HepG2 (cell line): Measurements from ENCODE around the gene UEVLD. TPM values are rescaled to one million over a fixed set of nuclear protein-coding genes. Genes with fewer than 3 reads are reported as not detected.

Experiments
- ATRX ChIP-seq: sonication (generic); formaldehyde crosslinking; IDR thresholded peaks from 2 replicates; pipeline ENCODE4 v1.4.0; 2020; ENCODE audit warnings: missing genetic modification reagents, borderline replicate concordance
- FOXM1 ChIP-seq: sonication (generic); formaldehyde crosslinking; IDR thresholded peaks from 2 replicates; pipeline ENCODE4 v1.5.0; 2020; ENCODE audit warnings: missing genetic modification reagents
- HIVEP1 ChIP-seq: sonication (generic); formaldehyde crosslinking; IDR thresholded peaks from 2 replicates; pipeline ENCODE4 v1.4.0; 2020; ENCODE audit warnings: mild to moderate bottlenecking, missing genetic modification reagents
- IRF9 ChIP-seq: sonication (generic); formaldehyde crosslinking; IDR thresholded peaks from 2 replicates; pipeline ENCODE4 v1.8.0; 2022; ENCODE audit warnings: missing genetic modification reagents, mild to moderate bottlenecking, borderline replicate concordance
- LBX2 ChIP-seq: sonication (generic); formaldehyde crosslinking; IDR thresholded peaks from 2 replicates; pipeline ENCODE4 v1.5.0; 2020; ENCODE audit warnings: missing genetic modification reagents, mild to moderate bottlenecking, borderline replicate concordance
- MAZ ChIP-seq, 2 experiments: sonication (generic) in 1 of 2; formaldehyde crosslinking in 1 of 2; IDR thresholded peaks; 2 replicates each; pipeline versions ENCODE4 v1.5.0 to v1.6.1; 2012 to 2020; ENCODE audit warnings: low read depth in 2 of 2, mild to moderate bottlenecking in 2 of 2, borderline replicate concordance in 1 of 2, improper control_type of control experiment in 1 of 2, low read length in 1 of 2, missing genetic modification reagents in 1 of 2, moderate library complexity in 1 of 2
- MTF2 ChIP-seq: sonication (generic); formaldehyde crosslinking; IDR thresholded peaks from 2 replicates; pipeline ENCODE4 v1.5.0; 2020; ENCODE audit warnings: missing genetic modification reagents, borderline replicate concordance
- RBM22 ChIP-seq: fragments of 200-400 bp; formaldehyde crosslinking; optimal IDR thresholded peaks from 2 replicates; pipeline ENCODE3; 2017; ENCODE audit warnings: mild to moderate bottlenecking, low read length, moderate library complexity
- ZBTB46 ChIP-seq: sonication (generic); formaldehyde crosslinking; IDR thresholded peaks from 2 replicates; pipeline ENCODE4 v1.4.0; 2020; ENCODE audit warnings: mild to moderate bottlenecking, missing genetic modification reagents, borderline replicate concordance
- ZNF124 ChIP-seq: sonication (generic); formaldehyde crosslinking; IDR thresholded peaks from 2 replicates; pipeline ENCODE4 v1.4.0; 2020; ENCODE audit warnings: missing genetic modification reagents
- ZNF142 ChIP-seq: sonication (generic); formaldehyde crosslinking; IDR thresholded peaks from 2 replicates; pipeline ENCODE4 v1.4.0; 2020; ENCODE audit warnings: missing genetic modification reagents
- ZNF225 ChIP-seq: sonication (generic); formaldehyde crosslinking; IDR thresholded peaks from 2 replicates; pipeline ENCODE4 v1.4.0; 2020; ENCODE audit warnings: mild to moderate bottlenecking, missing genetic modification reagents
- ZNF646 ChIP-seq: sonication (generic); formaldehyde crosslinking; IDR thresholded peaks from 2 replicates; pipeline ENCODE4 v1.9.0; 2021; ENCODE audit warnings: mild to moderate bottlenecking, missing genetic modification reagents
- ZNF672 ChIP-seq: sonication (generic); formaldehyde crosslinking; IDR thresholded peaks from 2 replicates; pipeline ENCODE4 v1.8.1; 2022; ENCODE audit warnings: missing genetic modification reagents
- polyA plus RNA-seq, 8 experiments: library from polyadenylated mRNA; depleted of rRNA in 3 of 8; stranded (reverse) in 7 of 8; unstranded in 1 of 8; fragments of >200 nt; fragmentation: Illumina TruSeq in 4 of 8; extraction: Trizol in 4 of 8; gene quantifications; 2 replicates each; pipeline versions ENCODE4 v1.2.1 to v1.2.3, GENCODE V29; 2011 to 2016; ENCODE audit warnings: low read depth in 4 of 8, missing spikeins in 1 of 8, mixed read lengths in 1 of 8; ENCODE audit not compliant: insufficient read depth in 1 of 8
- total RNA-seq, 5 experiments: library from RNA; depleted of rRNA; stranded (reverse); fragments of >200 nt; fragmentation: Illumina TruSeq; extraction: Trizol; gene quantifications; 2 replicates each; pipeline ENCODE4 v1.2.3, GENCODE V29; 2016; ENCODE audit warnings: low read depth in 1 of 5

The UEVLD gene
- total and polyA plus RNA-seq, 2 of the 13 experiments (the other 11 are each of a cell fraction or from before 2014, with no cell fraction given): 5.7 to 13.7 TPM

- no peak for TF ChIP-seq ZNF142 (CRISPR knock-in tag)
- TF ChIP-seq ZNF225 (CRISPR knock-in tag): no peak
- TF ChIP-seq ZNF672 (CRISPR knock-in tag): no peak
- no peak for TF ChIP-seq MTF2
- TF ChIP-seq FOXM1 (CRISPR knock-in tag): no peak
- TF ChIP-seq LBX2: no peak
- no peak for TF ChIP-seq ZBTB46 (CRISPR knock-in tag)
- no peak for TF ChIP-seq ZNF124 (CRISPR knock-in tag)
- TF ChIP-seq ZNF646: no peak
- no peak for TF ChIP-seq ATRX (CRISPR knock-in tag)
- TF ChIP-seq IRF9: no peak
- TF ChIP-seq RBM22: no peak
- TF ChIP-seq MAZ (IDR thresholded peaks at IDR 0.05; ENCODE audit: borderline replicate concordance, low read depth, low read length): no peak
- no peak for TF ChIP-seq MAZ (CRISPR knock-in tag; IDR thresholded peaks at IDR 0.05; ENCODE audit: low read depth)
- TF ChIP-seq HIVEP1 (CRISPR knock-in tag): no peak
These were observed 64.3 kb downstream of the UEVLD start (continued) for GRCh38 chr11:18524248-18524647.
